ENCODE results near the gene FBRS. TPM values are rescaled to one million over a fixed set of nuclear protein-coding genes. Genes with fewer than 3 reads are reported as not detected.
"Not testable (repeated sequence)": the region's sequence is repeated elsewhere in the genome, so short reads cannot be mapped to it uniquely, and the experiment has no call there.

FBRS gene
- total RNA-seq, 1 donor from 2014 or later, result 46.2 TPM

GRCh38 chr16:30663038-30663437 is 4.8 kb downstream of the FBRS start:
- DNase-seq (ENCODE audit: low spot score), result no peak

- DNase-seq (ENCODE audit: low spot score), result no peak
Measured at GRCh38 chr16:30663820-30664219, 5.6 kb downstream of the FBRS start.

- DNase-seq (ENCODE audit: low spot score), result no peak
Measured at GRCh38 chr16:30664616-30665109, 6.4 kb downstream of the FBRS start.

GRCh38 chr16:30665155-30665829 is 7.1 kb downstream of the FBRS start:
- no peak for DNase-seq (ENCODE audit: low spot score)

GRCh38 chr16:30665830-30666190 is 7.6 kb downstream of the FBRS start:
- no peak for DNase-seq (ENCODE audit: low spot score)

GRCh38 chr16:30666681-30667080 is 8.4 kb downstream of the FBRS start:
- DNase-seq (ENCODE audit: low spot score), result no peak

GRCh38 chr16:30667361-30667905 is 9.2 kb downstream of the FBRS start:
- DNase-seq (ENCODE audit: low spot score), result no peak

GRCh38 chr16:30668393-30668792 is 10.2 kb downstream of the FBRS start:
- no peak for DNase-seq (ENCODE audit: low spot score)

- DNase-seq (ENCODE audit: low spot score), result no peak
Measured at GRCh38 chr16:30669026-30669902, 11.0 kb downstream of the FBRS start.

GRCh38 chr16:30669903-30670824 is 11.9 kb downstream of the FBRS start:
- no peak for DNase-seq (ENCODE audit: low spot score)

GRCh38 chr16:30675143-30675542 is 16.9 kb downstream of the FBRS start:
- no peak for DNase-seq (ENCODE audit: low spot score)

- DNase-seq (ENCODE audit: low spot score), result no peak
Measured at GRCh38 chr16:30677931-30678585, 19.8 kb downstream of the FBRS start.

GRCh38 chr16:30678586-30678970 is 20.3 kb downstream of the FBRS start:
- no peak for DNase-seq (ENCODE audit: low spot score)

GRCh38 chr16:30680326-30680725 is 22.1 kb downstream of the FBRS start:
- DNase-seq (ENCODE audit: low spot score), result no peak

GRCh38 chr16:30688701-30689100 is 30.5 kb downstream of the FBRS start:
- DNase-seq (ENCODE audit: low spot score), result no peak

- DNase-seq (ENCODE audit: low spot score), result no peak
Measured at GRCh38 chr16:30691907-30692306, 33.7 kb downstream of the FBRS start.

- DNase-seq (ENCODE audit: low spot score), result no peak
Measured at GRCh38 chr16:30692396-30693064, 34.3 kb downstream of the FBRS start.

GRCh38 chr16:30694926-30695693 is 36.9 kb downstream of the FBRS start:
- DNase-seq (ENCODE audit: low spot score), result no peak

GRCh38 chr16:30696646-30697045 is 38.4 kb downstream of the FBRS start:
- not testable (repeated sequence) for DNase-seq (ENCODE audit: low spot score)
